HepG2 (cell line): ENCODE results near the gene HDAC4.

Experiments
- BHLHE40 ChIP-seq: IDR thresholded peaks from 2 replicates; pipeline ENCODE4 v1.6.1; 2011; ENCODE audit warnings: low read length, improper control_type of control experiment
- CTCF ChIP-seq: sonication (generic); formaldehyde crosslinking; IDR thresholded peaks from 2 replicates; pipeline ENCODE4 v1.5.0; 2020; ENCODE audit warnings: mild to moderate bottlenecking, missing genetic modification reagents, moderate library complexity
- POLR2A ChIP-seq, 2 experiments: IDR thresholded peaks; 2 replicates each; pipeline ENCODE4 v1.6.1; 2011; ENCODE audit warnings: low read depth in 2 of 2, low read length in 2 of 2, mild to moderate bottlenecking in 1 of 2, moderate library complexity in 1 of 2; ENCODE audit not compliant: insufficient read depth in 1 of 2
- RAD21 ChIP-seq: fragments of 450-650 bp; formaldehyde crosslinking; IDR thresholded peaks from 2 replicates; pipeline ENCODE4 v1.5.0; 2020; ENCODE audit warnings: mild to moderate bottlenecking
- TF ChIP-seq, protein P1 (sequence below): IDR thresholded peaks from 2 replicates; pipeline ENCODE4 v1.6.1; 2016; ENCODE audit warnings: low read depth, missing genetic modification reagents, missing compliant biosample characterization

DNA sequence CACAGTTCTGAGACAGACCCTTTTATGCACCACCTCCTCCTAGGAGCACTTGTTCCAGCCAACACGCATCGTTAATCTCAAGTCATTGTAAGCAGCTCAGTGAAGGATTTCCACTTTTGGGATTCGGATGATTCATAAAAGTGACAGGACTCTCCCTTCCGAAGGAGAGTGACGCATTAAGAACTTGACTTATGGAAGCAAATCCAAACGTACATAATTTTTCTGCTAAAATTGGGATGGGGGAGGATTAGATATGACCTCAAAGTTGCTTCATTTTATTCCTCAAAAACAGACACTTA lies 387.2 kb downstream of the HDAC4 start:
- TF ChIP-seq RAD21 (no peak), CTCF (CRISPR knock-in tag) (no peak), POLR2A (IDR thresholded peaks at IDR 0.05; ENCODE audit: insufficient read depth in 1 of 2, low read depth in 2 of 2, low read length in 2 of 2) (no peak), BHLHE40 (no peak)
- TF ChIP-seq, protein P1, sequence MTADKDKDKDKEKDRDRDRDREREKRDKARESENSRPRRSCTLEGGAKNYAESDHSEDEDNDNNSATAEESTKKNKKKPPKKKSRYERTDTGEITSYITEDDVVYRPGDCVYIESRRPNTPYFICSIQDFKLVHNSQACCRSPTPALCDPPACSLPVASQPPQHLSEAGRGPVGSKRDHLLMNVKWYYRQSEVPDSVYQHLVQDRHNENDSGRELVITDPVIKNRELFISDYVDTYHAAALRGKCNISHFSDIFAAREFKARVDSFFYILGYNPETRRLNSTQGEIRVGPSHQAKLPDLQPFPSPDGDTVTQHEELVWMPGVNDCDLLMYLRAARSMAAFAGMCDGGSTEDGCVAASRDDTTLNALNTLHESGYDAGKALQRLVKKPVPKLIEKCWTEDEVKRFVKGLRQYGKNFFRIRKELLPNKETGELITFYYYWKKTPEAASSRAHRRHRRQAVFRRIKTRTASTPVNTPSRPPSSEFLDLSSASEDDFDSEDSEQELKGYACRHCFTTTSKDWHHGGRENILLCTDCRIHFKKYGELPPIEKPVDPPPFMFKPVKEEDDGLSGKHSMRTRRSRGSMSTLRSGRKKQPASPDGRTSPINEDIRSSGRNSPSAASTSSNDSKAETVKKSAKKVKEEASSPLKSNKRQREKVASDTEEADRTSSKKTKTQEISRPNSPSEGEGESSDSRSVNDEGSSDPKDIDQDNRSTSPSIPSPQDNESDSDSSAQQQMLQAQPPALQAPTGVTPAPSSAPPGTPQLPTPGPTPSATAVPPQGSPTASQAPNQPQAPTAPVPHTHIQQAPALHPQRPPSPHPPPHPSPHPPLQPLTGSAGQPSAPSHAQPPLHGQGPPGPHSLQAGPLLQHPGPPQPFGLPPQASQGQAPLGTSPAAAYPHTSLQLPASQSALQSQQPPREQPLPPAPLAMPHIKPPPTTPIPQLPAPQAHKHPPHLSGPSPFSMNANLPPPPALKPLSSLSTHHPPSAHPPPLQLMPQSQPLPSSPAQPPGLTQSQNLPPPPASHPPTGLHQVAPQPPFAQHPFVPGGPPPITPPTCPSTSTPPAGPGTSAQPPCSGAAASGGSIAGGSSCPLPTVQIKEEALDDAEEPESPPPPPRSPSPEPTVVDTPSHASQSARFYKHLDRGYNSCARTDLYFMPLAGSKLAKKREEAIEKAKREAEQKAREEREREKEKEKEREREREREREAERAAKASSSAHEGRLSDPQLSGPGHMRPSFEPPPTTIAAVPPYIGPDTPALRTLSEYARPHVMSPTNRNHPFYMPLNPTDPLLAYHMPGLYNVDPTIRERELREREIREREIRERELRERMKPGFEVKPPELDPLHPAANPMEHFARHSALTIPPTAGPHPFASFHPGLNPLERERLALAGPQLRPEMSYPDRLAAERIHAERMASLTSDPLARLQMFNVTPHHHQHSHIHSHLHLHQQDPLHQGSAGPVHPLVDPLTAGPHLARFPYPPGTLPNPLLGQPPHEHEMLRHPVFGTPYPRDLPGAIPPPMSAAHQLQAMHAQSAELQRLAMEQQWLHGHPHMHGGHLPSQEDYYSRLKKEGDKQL (CRISPR knock-in tag): no peak
